HG03575 (cell line): ENCODE data around the gene ADISSP.

ENCODE experiments used
- ATAC-seq: cut with Tn5 transposase; IDR thresholded peaks from one replicate; pipeline ENCODE4 v1.9.1; 2021; ENCODE audit not compliant: unreplicated experiment, insufficient number of reproducible peaks, low FRiP score; ENCODE audit errors: extremely low read depth

ADISSP gene

DNA sequence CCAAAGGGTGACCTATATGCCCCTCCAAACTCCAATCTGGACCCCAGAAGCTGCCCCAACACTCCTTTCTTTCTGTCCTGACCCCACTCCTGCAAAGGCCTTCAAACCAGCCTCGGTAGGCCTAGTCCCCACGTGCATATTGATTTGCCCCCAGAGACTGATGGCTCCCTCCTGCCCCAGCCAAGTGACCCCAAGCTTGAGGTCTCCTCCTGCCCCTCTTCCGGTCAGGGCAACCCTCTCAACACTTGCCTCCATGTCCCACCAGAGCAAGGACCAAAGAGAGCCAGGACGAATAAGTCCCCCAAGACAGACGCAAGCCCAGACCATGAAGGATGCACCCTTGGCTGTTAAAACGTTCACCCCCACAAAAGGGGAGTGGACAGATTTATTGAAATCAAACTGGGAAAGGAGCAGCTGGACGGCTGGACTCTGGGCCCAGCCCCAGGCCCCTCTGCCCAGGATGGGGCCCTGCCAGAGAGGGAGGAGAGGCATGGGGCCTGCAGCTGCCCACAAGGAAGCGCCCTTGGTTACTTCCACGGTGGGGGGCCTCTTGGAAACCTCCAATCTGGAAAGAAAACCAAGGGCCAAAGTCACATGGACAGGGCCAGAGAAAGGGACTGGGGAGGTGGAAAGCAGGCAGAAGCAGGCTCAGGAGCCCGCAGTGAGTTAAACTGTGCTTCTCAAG is 16.1 kb upstream of the ADISSP start:
- no peak for ATAC-seq

DNA sequence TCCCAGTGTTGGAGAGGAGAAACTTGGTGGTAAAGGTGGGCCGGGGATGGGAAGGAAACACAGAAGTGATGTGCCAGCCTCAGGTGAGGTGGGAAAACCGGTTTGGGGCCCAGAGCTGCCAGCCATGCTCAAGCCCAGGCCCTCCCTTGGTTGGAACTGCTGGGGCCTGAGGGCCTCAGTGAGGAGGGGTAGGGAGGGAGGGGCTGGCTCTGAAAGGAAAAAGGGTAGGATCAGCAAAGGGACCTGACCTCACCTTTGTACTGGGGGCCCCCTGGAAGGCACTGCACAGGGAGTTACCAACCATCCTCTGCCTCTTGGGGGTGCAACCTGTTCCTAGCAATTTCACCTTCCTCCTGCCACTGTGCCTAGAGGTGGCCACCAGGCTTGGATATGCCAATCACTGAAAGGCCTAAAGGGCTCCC is 15.5 kb upstream of the ADISSP start:
- no peak for ATAC-seq

DNA sequence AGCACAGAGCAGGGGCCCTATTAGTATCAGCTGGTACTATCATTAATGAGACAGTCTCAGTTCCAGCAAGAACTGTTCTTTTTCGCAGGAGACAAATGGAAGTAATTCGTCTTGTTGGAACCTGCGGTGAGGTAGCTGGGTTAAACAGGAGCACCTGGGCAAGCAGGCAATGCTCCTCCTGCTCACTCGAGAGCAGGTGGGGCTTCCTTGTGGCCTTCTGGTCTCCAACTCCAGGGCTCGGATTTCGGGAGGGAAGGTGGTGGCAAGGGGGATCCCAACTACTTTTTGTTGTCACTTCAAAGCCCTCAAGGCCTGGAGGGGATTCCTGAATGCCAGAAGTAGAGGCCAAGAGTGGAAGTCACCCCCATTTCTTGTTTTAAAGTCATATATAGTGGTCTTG is 15.0 kb upstream of the ADISSP start:
- ATAC-seq = no peak

DNA sequence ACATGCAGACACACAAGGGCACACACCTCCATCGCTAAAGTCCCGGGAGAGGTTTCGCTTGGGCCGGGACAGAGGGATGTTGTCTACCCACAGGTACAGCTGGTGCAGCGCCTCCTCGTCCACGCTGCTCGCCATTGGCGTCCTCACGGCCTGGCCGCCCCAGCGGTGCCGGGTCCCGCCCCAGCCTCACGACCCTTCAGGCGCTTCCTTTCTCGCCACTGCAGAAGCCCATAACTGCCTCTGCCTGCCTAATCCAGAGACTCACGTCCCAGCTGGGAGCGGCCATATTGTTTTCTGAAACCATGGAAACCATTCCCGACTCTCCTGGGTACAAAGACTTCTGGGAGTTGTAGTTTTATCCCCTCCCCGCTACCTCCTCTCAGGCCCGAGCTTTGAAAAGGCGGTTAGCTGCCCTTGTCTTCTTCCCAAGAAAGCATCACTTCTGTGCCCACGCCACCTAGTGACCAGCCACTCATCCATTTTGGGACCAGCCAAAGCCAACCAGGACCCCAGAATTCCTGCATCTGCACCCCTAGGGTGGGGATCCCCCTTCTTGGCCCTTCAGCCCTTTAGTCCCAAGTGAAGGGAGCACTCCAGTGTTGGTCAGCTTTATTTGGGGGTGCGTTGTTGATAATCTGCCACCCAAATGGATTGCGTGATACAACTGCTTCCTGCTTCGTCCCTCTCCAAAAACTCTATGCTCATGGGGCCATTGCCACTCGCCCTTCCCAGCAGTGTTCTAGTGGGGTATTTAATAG is 13.8 kb upstream of the ADISSP start, which contains the start of gene SPEF1:
TSS of gene SPEF1 (minus strand) at position 296 of the 758 bp plus-strand sequence. CDS start at position 135, 161 bp downstream.
- ATAC-seq = no peak

DNA sequence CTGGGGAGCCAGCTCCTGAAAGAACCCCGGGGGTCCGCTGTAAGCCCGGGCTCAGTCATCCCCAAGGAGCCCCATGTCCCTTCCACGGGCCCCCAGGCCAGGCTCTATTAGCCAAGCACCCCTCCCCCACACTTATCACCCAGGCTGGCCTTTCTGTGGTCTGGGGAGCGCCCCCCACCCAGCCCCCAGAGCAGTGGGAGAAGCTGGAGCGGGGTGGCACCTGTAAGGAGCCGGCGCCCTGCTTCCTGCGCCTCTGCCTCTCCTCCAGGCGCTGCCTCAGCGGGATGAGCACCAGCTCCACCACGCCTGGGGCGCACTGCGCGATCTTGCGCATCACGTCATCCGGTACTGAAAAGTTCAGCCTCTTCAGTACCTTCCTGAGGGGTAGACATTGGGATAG is 11.4 kb upstream of the ADISSP start:
- ATAC-seq = no peak

DNA sequence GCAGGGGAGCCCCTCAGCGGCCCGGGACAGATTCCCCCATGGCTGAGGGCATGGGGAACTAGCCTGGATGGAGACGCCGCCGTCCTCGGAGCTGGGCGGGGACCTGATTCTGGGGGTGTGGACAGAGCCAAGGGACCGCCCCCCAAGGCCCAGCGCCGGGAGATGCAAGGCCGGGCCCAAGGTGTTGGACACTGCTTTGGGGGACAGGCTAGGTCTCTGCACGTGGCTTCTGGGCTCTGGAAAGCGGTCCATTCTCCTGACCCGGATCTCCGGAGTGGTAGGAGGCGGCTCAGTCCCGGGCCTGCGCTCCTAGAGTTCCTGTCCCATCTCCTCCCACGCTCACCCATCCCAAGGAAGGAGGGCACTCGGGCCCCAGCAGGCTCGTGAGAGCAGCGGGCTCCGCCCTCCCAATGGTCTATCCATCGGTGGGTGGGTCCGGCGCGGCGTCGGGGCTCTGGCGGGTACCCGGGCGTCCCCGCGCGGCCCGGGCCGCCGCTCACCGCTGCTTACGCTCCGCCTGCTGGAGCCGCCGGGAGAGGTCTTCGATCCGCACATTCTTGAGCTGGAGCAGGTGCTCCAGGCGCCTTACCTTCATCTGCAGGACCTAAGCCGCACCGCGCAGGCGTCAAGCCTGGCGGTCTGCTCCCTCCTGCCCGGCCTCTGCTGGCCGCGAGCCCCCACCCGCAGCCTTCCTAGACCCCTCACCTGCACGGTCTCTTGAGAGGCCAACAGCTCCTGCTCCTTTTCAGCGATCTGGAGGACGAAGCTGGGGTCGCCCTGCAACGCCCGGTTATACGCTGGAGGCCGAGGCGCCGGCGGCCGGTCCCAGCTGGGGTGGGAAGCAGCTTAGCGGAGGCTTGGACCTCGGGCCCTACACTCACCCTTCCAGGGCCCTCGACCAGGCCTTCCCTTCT is 10.4 kb upstream of the ADISSP start:
- ATAC-seq = no peak

DNA sequence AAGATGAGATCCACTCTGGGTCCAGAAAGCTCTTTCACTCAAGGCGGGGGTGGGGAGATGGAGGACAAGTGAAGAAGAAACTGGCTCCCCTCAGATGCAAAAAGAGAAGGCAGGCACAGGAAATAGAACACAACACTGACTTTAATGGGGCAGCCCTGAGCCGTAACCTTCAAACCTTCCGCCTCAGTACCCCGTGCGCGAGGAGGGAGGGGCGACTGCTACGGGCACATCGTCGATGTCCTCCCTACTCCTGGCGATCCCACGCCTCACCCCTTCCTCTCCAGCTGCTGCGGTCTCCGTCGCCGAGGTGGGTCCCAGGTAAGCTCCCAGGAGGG is 9.8 kb upstream of the ADISSP start:
- ATAC-seq = no peak

DNA sequence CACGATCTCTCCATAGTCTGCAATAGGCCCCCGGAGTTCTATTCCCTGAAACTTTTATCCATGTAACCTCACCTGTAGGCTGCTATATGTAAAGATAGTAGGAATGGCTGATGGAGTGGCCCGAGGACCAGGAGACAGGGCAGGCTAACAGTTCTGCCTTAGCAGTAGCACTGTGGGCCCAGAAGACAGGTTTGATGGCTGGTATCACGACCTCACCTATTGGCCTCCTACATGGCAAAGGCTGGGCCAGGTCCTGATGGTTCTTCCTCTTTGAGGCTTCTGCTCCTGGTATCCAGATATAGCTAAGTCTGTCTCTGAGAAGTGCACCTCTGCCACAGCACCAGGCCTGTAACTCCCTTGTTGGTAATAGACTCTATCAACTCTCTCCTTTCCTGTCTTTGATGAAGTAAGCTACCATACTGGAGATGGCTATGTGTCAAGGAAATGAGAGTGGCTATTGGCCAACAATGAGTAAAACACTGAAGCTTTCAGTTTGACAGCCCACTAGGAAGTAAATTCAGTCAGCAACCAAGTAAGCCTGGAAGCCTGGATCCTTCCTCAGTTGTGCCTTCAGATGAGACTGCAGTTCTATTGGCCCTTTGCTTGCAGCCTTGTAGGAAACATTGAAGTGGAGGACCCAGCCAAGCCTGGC is 8.0 kb upstream of the ADISSP start:
- ATAC-seq = no peak

DNA sequence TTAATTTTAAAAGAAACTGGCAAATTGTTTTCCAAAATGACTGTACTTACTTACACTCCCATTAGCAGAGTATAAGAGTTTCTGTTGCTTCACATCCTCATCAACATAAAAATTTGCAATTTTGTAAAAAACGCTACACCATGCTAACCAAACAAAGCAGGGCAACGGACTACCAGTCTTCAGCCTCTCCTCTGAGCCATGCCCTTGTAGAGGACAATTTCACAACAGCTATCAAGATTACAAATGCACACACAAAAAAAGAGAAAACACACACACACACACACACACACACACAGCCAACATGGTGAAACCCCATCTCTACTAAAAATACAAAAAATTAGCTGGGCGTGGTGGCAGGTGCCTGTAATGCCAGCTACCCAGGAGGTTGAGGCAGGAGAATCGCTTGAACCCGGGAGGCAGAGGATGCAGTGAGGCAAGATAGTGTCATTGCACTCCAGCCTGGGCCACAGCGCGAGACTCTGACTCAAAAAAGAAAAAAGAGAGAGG is 4.1 kb upstream of the ADISSP start:
- no peak for ATAC-seq

DNA sequence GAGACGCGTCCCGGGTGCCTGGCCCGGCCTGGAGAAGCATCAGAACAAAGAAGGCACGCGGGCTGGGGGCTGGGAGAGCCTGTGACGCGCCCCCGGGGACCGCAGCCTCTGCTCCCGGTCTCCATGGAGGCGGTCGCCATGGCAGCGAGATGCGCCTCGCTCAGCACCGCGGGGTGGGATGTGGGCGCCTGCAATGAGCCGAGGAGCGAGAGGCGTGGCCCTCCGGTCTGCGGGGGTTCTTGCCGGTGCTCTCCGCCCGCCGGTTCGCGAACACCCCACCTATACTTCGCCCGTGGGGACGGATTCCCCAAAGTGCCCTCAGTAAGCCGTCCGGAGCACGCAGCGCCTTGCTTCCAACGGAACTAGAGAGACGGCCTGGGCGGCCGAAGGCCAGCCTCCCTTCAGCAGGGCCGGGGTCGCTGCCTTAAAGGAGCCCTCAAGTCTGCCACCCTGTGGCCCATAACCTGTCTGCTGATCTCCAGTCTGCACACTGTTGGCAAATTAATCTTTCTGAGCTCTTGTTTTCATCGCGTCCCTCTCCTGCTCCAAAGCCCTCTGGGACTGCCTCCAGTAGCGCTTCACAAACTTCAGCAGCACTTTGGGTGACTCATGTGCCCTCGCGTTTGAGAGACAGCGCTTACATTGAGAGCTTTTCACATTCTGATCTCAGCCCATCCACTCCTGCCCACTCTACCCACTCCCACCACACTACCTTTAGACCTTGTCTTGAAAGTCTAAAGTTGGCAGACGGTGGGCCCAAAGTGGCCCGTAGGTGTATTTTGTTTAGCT is 983 bp upstream of the ADISSP start:
- no peak for ATAC-seq

DNA sequence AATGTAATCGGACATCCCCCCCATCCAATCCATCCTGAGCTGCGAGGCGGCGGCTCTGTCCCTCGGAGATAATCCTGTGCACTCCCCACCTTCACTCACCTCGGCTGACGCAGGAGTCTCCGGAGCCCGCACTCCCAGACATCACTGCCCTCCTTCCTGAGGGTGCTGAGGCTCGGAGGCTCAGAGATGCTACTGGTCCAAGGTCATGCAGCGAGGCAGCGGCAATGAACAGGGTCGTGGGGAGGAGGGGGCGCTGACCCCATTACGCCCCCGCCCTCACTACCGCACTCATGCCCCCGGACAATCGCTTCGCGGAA is 485 bp downstream of the ADISSP start:
- no peak for ATAC-seq

DNA sequence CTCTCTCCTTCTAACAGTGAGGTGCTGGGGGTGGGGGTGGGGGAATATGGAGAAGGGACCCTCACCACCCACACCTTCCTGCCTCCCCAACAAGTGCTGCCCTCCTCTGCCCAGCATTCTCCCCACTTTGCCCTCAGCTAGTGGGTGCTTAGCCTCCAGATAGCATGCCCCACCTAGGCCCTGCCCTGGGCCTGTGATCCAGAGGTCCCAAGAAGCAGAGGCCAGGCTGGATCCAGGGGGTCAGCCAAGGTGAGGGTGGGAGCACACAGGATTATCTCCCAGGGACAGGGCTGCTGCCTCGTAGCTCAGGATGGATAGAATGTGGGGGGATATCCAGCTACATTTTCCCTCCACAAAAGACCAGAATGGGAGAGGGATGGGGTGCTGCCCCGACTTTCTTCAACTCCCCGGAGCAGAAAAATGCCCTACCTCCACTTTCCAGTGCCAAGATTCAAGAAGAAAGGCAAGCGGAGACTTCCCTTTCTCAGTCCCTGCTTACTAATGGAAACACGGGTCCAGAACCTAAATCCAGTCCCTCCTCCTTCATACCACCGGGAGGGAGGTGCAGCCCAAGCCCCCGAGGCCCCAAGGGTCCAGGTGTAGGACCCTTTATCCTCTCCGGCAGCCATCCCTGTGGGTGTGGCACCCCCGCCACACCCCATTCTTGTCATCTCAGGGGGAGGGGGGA is 987 bp downstream of the ADISSP start:
- no peak for ATAC-seq

DNA sequence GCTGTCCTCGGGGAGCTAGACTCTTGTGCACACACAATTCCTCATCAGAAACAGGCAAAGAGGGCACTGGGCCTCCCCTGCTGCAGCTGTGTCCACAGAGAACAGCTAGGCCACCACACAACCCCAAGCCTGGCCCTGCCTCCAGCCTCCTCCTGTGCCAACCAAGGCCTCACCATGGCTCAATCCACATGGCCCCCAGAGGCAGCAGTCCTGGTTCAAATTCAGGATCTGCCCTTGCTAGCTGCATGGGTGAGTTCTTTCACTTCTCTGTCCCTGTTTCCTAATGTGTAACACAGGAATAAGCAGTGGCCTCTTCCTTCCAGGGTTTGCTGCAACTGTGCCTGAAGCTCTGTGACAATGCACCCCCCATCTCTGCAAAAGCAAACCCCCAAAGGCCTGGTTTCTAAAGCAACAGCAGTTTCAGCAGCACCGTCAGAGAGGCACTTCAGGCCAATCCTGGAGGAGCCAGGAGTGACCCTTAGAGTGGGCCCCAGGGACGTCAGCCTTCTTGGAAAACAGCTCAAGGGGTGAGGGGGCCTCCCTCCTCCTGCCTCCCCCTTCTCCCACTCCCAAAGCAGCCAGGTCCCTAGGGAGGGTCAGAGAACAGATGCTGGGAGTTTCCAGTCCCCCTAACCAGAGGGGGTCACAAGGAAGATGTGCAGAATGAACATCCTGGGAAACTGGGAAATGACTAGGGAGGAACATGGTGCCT is 2.2 kb downstream of the ADISSP start:
- ATAC-seq = no peak

DNA sequence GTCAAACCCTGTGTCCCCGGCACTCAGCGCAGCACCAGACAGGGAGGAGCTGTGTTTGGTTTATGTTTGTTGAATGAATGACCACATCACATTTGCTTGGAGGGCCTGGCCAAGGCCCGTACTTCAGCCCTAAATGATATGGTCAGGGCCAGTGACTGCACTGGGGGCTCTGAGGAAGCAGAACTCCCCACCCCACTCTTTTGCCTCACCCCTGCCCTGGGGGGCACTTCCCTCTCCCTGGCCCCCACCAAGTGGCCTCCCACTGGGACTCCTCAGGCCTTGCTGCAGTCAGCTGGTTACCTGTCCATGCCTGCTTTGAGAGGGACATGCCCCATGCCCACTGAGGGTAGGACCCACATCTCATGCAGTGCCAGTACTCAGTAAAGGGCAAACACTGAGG is 2.9 kb downstream of the ADISSP start:
- ATAC-seq = no peak

DNA sequence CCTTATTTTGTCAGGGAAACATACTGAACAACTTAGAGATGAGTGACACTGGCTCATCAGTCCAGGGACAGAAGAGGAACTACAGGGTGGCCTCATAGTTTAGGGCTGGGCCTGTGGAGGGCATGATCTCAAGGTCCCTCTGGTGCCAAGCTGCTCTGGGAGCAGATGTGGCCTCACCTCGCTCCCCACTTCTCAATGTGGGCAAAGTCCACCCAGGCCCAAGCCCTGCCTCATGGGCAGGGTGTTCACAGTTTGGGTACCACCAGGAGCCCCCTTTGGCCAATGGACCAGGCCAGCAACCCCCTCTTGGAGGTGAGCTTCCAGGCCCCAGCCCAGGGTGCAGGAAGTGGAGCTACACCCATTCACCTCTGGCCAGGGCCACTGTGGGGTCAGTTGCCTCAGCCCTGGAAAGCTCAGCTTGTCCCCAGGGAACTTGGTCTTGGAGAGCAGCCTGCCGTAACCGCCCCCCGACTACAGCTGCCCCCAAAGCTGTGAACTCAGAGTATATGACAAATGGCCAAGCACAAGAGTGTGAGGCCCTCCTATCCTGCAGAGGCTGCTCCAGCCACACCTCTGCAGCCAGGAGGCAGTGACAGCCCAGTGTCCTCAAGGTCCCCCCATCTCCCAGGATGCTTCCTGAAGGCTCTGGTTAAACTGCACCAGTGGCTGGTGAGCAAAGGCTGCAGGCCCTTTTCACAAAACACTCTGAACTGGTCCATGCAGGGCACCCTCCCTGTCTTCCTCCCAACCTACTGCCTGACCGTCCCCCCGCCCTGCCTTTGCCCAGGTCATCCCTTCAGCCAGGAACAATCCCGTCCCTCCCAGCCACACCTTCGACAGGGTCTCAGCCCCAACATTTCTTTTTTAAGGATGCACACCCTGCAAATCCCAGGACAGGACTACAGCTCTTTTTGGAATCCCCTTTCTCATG is 3.6 kb downstream of the ADISSP start:
- ATAC-seq = no peak

DNA sequence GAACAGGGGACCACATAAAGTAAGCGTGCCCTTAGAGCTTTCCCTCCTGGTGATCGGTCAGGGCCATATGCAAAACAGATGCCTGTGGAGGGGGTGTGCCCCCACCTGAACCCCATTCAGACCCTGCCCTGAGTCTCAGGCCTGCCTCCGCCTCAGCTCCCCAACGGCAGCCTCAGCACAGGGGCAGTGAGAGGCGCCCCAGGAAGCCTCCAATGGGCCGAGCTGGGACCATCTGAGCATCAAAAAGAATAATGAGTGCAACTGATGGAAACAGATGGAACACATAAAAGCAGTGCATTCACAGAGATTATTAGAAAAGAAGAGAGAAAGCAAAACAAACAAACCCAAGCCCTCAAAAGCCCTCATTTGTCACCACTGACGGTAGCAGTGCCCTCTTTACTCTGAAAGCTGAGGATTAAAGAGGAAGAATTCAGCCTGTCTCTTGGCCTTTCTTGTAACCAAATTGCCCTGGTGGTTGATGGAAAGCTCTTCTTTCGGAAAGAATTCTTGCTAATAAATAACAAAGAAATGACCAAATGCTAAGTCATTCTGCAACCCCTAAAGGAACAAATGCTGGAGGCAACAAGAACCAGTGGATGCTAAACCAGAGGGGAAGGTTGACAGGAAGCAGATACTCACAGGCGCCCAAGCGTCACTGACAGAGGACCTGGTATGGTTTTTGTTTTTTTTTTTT is 6.8 kb downstream of the ADISSP start:
- no peak for ATAC-seq
